Activated T-cell treated with anti-CD3 and anti-CD28 coated beads, Interleukin-2, amount 50 U/mL, for 72 hours (primary cell): Measurements from ENCODE around the gene VAV2. TPM values are rescaled to one million over a fixed set of nuclear protein-coding genes. Genes with fewer than 3 reads are reported as not detected.

Source experiments
- ATAC-seq, 2 donors: fragments of 150-1000 bp; cut with Tn5 transposase; replicated peaks in 1 of 2; 2 replicates each; pipeline ENCODE4 v1.10.0; 2021; ENCODE audit warnings: moderate library complexity in 2 of 2, mild to moderate bottlenecking in 1 of 2
- DNase-seq, 2 donors: peaks; one replicate each; pipeline ENCODE4 v3.0.0; 2021 to 2022; ENCODE audit warnings: mixed read lengths in 1 of 2
- H3K27ac Mint-ChIP-seq: one replicate; pipeline ENCODE4 v1.8.0; 2022; ENCODE audit warnings: mild to moderate bottlenecking, moderate library complexity, mixed read lengths
- H3K27me3 Mint-ChIP-seq: one replicate; pipeline ENCODE4 v1.8.0; 2022; ENCODE audit warnings: low read depth, mixed read lengths
- H3K36me3 Mint-ChIP-seq, 2 donors: one replicate each; pipeline ENCODE4 v1.8.0; 2022; ENCODE audit warnings: mixed read lengths in 2 of 2, mild to moderate bottlenecking in 1 of 2; ENCODE audit not compliant: insufficient read depth in 2 of 2
- H3K4me1 Mint-ChIP-seq: one replicate; pipeline ENCODE4 v1.8.0; 2022; ENCODE audit warnings: low read depth, mixed read lengths
- H3K4me3 Mint-ChIP-seq, 2 donors: one replicate each; pipeline ENCODE4 v1.8.0; 2022; ENCODE audit warnings: mild to moderate bottlenecking in 2 of 2, mixed read lengths in 2 of 2, moderate library complexity in 2 of 2
- H3K9me3 Mint-ChIP-seq, 2 donors: one replicate each; pipeline ENCODE4 v1.8.0; 2022; ENCODE audit warnings: mixed read lengths in 2 of 2
- total RNA-seq, 2 donors: library from RNA; stranded (reverse); gene quantifications; one replicate each; pipeline ENCODE4 v1.2.3, GENCODE V29; 2022

Gene VAV2
- total RNA-seq, 2 donors from 2014 or later: 4.6 to 5.1 TPM

DNA sequence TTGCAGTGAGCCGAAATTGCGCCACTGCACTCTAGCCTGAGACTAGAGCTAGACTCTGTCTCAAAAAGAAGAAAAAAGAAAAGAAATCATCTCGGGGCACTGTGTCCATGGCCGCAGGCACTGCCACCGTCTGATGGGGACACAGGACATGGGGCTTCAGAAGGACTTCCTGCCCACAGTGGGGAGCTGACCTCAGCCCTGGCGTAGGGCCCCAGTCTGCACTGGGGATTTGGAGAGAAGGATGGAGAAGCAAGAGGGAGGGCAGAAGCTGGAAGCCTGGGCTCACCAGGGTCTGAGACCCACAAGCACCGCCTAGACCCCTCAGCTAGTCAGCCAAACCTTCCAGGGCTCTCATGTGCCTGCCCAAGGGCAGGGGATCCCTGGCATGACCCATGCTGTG is 249.9 kb downstream of the VAV2 start:
- no peak for ATAC-seq

DNA sequence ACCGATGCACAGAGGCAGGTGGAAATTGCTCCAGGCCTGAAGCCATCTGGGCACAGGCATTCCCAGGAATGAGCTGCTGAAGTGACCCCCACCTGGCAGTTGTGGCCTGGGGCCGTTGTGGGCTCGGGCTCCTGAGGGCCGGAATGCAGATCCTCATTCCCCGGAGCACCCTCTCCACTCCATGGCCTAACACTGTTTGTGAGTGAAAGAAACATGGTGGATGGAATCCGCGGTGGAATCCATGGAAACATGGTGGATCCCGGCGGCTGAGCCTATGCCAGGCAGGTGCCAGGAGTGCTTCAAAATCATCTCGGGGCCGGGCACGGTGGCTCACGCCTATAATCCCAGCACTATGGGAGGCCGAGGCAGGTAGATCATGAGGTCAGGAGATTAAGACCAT is 250.4 kb downstream of the VAV2 start:
- peaks cover 3% of the 10 kb centered on the region for H3K4me1 Mint-ChIP-seq
- H3K27ac Mint-ChIP-seq: no peak overlapping the region
- ATAC-seq: no peak
- H3K9me3 Mint-ChIP-seq: no peaks in the 10 kb centered on the region
- no peak for DNase-seq
- H3K27me3 Mint-ChIP-seq: peaks cover 13% of the 10 kb centered on the region
- H3K36me3 Mint-ChIP-seq: no peaks in the 10 kb centered on the region
- no peak overlapping the region for H3K4me3 Mint-ChIP-seq

More for the DNA sequence above, 249.9 kb downstream of the VAV2 start:
- Mint-ChIP-seq H3K9me3 (no peaks in the 10 kb centered on the region), H3K27ac (no peak overlapping the region), H3K27me3 (peaks cover 18% of the 10 kb centered on the region), H3K36me3 (no peaks in the 10 kb centered on the region), H3K4me3 (no peak overlapping the region), H3K4me1 (peaks cover 3% of the 10 kb centered on the region)
- DNase-seq: no peak

DNA sequence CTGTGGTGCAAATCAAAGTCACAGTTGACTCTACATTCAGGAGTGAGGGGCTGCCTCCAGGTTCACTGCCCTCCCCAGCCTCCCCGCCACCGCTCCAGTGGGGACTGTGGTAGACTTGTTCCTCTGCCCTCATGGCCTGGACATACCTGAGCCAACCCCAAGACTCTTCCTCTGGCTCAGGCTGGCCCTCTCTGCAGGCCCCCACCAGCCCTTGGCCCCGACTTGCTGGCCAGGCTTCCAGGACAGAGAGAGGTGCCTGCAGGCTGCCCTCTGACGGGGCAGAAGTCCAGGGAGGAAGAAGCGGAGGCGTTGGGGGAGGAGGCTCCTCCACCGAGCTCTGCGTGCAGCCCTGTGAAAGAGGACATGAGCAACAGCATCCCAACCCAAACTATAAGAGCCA is 251.2 kb downstream of the VAV2 start:
- Mint-ChIP-seq H3K27ac (no peak overlapping the region), H3K36me3 (no peaks in the 10 kb centered on the region)

DNA sequence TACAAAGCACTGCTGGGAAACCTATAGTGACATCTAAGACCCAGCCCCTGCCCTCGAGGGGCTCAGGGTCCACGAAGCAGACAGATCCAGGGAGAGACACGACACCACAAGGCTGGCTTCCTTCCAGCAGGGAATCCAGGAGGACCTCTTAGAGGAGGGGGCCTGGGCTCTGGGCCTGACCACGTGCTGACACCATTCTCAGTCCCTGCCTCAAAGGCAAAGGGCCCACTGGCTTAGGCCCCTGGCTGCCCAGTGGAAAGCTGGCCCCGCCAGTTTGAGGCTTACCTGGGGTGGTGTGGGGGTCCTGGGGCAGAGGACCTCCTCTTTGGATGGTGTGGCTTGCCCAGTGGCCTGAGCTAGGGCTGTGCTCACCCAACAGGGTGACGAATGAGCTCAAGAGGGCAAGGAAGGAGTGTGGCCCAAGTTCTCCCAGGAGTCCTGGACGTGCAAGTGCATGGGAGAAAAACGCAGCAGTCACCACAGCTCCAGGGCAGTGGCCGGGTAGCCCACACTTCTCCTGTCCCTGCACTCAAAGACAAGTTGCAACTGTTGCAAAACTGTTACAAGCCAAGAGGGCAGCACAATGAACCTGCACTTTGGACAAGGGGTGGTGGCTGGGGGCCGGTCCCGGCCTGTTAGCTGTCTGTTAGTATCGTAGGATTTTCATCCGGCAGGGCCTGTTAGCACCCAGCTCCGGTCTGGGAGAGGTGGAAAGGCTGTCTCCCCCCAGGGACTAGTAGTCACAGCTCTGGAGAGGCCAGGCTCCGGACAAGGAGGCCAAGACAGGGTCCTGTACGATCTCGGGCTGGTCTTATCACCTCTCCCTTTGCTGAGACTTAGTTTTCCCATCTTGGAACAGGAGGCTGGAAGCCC is 252.5 kb downstream of the VAV2 start:
- no peaks in the 10 kb centered on the region for H3K36me3 Mint-ChIP-seq
- H3K9me3 Mint-ChIP-seq: no peaks in the 10 kb centered on the region
- H3K27ac Mint-ChIP-seq: no peak overlapping the region
- no peak overlapping the region for H3K4me3 Mint-ChIP-seq
- no peaks in the 10 kb centered on the region for H3K27me3 Mint-ChIP-seq
- no peak for DNase-seq
- peaks cover 3% of the 10 kb centered on the region for H3K4me1 Mint-ChIP-seq
- no peak for ATAC-seq

More for the DNA sequence above, 251.2 kb downstream of the VAV2 start:
- Mint-ChIP-seq H3K27me3 (peaks cover 5% of the 10 kb centered on the region), H3K9me3 (no peaks in the 10 kb centered on the region), H3K4me1 (peaks cover 3% of the 10 kb centered on the region), H3K4me3 (no peak overlapping the region)
- no peak for DNase-seq
- ATAC-seq: no peak

DNA sequence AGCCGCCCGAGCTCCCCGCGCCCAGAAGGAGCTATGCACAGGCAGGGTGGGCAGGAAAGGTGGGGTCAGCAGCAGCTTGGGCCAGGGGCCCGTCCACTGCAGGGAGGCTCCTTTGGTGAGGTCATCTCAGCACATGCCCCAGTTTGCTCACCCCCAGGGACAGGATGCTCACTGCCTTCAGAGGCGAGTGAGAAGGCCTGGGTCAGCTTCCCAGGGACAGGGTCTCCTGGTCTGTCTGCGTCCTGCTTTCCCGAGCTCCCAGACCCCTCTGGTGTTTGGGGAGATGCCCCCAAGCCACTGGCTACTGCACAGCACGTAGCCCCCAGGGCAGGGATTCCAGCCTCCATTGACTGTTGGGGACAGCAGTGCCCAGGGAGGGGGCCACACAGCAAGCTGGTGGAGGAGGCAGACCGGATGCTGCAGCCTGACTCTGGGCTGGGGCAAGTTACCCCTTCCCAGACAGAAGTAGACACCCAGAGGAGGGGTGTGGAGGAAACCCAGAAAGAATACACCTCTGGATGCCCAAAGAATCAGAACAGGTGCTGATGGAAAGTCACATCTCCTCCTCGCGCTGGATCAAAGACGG is 253.4 kb downstream of the VAV2 start:
- peaks cover 3% of the 10 kb centered on the region for H3K4me1 Mint-ChIP-seq
- ATAC-seq (no peak), DNase-seq (no peak)
- no peak overlapping the region for H3K27ac Mint-ChIP-seq
- H3K9me3 Mint-ChIP-seq: no peaks in the 10 kb centered on the region
- H3K36me3 Mint-ChIP-seq: no peaks in the 10 kb centered on the region
- no peaks in the 10 kb centered on the region for H3K27me3 Mint-ChIP-seq
- H3K4me3 Mint-ChIP-seq: peak overlapping the region; percentile 46 to 61

DNA sequence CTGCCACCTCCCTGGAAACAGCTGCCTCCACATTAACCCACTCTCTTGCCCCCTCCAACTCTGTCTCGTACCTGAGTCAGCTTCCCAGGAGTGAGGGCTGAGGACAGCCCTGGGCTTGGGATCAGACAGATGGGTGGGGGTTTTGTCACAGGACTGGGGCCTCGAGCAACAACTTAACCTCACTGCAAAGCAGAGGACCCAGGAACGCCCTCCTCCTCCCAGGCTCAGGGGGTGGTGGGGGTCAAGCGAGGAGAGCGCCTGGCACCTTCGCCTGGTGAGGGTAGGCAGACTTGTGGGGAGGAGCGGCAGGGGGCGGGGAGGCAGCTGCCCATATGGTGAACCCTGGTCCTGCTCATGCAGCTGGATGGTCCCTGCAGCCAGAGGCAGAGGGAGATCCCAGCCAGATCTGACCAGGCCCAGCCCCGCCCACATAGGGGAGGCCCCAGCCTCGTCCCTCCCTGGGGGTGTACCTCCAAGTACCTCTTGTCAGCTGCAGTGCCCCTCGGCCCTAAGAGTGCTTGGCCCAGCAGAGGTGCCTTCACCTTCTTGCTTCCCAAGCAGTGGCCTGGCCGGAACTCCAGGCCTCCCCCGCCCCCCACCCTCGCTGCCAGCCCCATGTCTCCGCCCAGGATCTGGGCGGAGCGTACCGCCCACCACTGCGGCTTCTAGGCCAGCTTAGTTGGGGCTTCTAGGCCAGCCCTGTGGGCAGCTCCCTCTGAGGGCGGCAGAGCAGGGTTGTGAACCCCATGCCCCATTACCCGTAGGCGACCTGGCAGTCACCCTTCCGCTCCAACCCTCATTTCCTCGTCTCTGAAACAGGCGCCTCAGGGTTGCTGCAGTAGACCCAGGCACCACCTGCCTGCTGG is 254.1 kb downstream of the VAV2 start, which contains the start of gene SARDH:
TSS of gene SARDH (minus strand) at position 579 of the 866 bp plus-strand sequence. CDS start 4,179 bp downstream, outside the sequence.
- Mint-ChIP-seq H3K9me3 (no peaks in the 10 kb centered on the region), H3K4me3 (peak within 1 kb of the TSS; percentile 46 to 61), H3K27ac (no peak within 1 kb of the TSS)

DNA sequence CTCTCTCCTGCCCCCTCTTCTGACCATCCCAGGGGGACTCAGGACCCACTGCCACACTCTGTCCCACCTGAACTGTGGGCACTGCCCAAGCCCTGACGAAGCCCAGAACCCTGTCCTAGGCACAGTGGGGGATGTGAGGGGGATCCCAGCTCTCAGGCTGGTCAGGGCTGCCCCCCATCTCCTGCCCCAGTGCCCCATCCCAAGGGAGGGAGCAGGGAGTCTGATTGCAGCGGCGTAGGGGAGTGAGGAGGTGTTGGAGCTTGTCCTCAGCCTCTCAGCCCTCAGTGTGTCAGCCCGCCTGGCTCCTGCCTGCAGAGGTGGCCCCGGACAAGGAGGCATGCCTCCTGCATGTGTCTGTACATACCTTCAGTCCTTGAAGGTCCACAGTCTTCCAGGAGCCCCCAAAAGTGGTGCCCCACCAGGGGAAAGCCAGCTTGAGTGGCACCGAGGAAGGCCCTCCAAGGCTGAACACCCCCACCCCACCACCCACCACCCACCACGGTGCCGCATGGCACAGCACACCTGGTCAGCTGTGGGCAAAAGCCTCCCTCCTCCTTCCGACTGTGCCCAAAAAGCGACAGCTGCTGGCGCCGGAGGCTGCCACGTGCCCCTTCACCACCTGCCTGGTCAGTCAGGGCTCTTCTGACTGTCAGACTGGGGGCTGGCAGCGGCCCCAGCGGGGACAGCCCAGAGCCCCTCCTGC is 254.9 kb downstream of the VAV2 start:
- H3K4me3 Mint-ChIP-seq: no peak overlapping the region
- peaks cover 3% of the 10 kb centered on the region for H3K4me1 Mint-ChIP-seq
- no peak overlapping the region for H3K27ac Mint-ChIP-seq
- DNase-seq (no peak), ATAC-seq (no peak)
- no peaks in the 10 kb centered on the region for H3K36me3 Mint-ChIP-seq
- no peaks in the 10 kb centered on the region for H3K27me3 Mint-ChIP-seq
- H3K9me3 Mint-ChIP-seq: no peaks in the 10 kb centered on the region

More for the DNA sequence above, 254.1 kb downstream of the VAV2 start, which contains the start of gene SARDH:
- Mint-ChIP-seq H3K36me3 (no peaks in the 10 kb centered on the region), H3K27me3 (no peaks in the 10 kb centered on the region), H3K4me1 (peaks cover 3% of the 10 kb centered on the region)
- peak; percentile 40 to 61 for DNase-seq
- peak; percentile 83 to 88 for ATAC-seq

DNA sequence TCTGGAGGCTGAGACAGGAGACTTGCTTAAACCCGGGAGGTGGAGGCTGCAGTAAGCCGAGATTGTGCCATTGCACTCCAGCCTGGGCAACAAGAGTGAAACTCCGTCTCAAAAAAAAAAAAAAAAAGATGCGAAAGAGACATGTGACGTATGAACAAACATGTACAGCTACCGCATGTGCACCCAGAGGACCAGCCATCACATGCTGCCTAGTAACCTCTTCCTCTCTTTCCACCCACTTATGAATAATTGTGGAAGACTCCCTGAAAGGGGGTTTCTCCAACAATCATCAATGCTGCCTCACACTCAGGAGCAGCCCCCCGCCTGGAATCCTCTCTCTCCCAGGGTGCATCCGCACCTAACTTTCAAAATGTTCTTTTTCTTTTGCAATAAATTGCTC is 256.2 kb downstream of the VAV2 start:
- H3K9me3 Mint-ChIP-seq: no peaks in the 10 kb centered on the region
- no peak for ATAC-seq
- no peak overlapping the region for H3K27ac Mint-ChIP-seq
- peaks cover 3% of the 10 kb centered on the region for H3K4me1 Mint-ChIP-seq
- no peaks in the 10 kb centered on the region for H3K27me3 Mint-ChIP-seq
- H3K4me3 Mint-ChIP-seq: no peak overlapping the region
- H3K36me3 Mint-ChIP-seq: no peaks in the 10 kb centered on the region
- DNase-seq: no peak

DNA sequence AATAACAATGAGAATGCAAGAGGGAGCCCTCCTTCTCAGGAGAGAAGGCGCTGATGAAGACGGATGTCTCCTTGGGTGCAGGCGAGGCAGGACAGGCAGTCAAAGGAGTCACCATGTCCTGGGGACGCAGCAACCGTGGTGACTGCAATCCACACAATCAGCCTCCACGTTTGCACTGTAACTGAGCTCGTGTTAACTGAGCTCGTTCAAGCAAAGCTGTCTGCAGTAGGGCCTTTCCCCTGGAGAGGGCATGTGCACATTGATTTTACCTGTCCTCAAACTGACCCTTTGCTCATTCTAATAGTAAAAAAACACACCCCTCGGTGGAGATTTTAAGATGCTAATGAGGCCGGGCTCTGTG is 256.7 kb downstream of the VAV2 start:
- no peak overlapping the region for H3K27ac Mint-ChIP-seq
- H3K36me3 Mint-ChIP-seq: no peaks in the 10 kb centered on the region
- ATAC-seq (no peak), DNase-seq (no peak)
- no peaks in the 10 kb centered on the region for H3K9me3 Mint-ChIP-seq
- H3K4me1 Mint-ChIP-seq: peaks cover 3% of the 10 kb centered on the region
- H3K27me3 Mint-ChIP-seq: no peaks in the 10 kb centered on the region
- H3K4me3 Mint-ChIP-seq: no peak overlapping the region

DNA sequence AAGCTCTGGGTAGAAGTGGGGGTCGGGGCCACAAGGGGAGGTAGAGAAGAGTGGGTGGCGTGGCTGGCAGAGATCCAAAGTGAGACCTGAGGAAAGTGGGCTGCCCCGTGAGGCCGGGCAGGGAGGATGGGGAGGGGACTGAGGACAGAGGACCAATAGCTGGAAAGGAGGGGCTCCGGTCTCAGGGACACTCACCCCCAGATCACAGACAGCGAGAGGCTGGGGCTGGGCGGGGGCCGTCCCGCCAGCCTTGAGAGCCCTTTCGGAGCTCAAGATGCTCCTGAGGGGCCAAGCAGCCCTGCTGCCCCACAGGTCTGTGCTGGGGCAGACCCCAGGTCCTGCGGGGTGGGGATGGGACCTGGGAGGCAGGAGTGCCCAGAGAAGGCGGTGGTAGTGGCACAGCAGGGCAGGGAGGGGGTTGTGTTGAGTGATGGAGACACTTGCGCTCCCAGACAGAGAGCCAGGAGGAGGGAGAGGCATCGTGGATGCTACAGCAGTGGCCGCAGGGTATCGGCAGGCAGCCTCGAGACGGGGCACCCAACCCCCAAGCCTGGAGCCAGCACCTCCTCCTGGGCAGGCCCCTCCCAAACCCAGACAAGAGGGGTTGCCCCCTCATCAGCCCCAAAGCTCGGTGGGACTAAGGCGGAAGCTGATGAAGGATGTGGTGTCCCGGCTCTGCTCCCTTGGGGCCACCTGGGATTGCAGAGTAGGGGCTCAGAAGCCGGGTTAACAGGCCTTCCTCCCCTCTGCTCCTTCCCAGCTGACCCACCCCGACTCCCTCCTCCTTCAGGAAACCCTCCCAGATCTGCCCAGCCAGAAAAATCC is 257.3 kb downstream of the VAV2 start:
- no peak overlapping the region for H3K4me3 Mint-ChIP-seq
- ATAC-seq (no peak), DNase-seq (no peak)
- no peaks in the 10 kb centered on the region for H3K36me3 Mint-ChIP-seq
- no peak overlapping the region for H3K27ac Mint-ChIP-seq
- H3K9me3 Mint-ChIP-seq: no peaks in the 10 kb centered on the region
- H3K27me3 Mint-ChIP-seq: no peaks in the 10 kb centered on the region
- H3K4me1 Mint-ChIP-seq: peaks cover 3% of the 10 kb centered on the region

DNA sequence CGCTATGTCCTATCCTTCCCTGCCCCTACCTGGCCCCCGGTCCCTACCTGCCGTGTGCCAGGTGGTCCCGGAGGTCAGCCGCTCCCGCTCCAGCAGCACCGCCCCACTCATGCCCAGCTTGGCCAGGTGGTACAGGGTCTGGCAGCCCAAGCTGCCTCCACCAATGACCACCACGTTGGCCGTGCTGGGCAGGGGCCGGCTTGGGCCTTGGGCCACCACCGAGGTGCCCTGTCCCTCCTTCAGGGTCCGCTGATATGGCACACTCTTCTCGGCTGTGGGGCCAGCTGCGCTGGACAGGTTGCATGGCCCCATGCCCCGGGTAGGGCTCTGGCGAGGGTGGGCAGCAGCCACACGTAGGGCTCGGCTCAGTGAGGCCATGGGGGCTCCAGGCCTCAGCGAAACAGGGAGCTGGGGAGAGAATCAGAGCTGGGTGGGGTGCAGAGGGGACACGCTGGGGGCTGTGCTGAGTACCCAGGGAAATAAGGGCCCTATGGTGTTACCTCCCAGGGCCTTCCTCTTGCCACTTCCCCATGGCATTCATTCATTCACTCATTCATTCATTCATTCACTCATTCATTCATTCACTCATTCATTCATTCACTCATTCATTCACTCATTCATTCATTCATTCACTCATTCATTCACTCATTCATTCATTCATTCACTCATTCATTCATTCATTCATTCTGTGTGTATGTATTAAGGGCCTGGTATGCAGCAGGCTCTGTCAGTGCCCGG is 258.2 kb downstream of the VAV2 start:
- no peaks in the 10 kb centered on the region for H3K9me3 Mint-ChIP-seq
- no peaks in the 10 kb centered on the region for H3K36me3 Mint-ChIP-seq
- peaks cover 3% of the 10 kb centered on the region for H3K4me1 Mint-ChIP-seq
- H3K4me3 Mint-ChIP-seq: no peak overlapping the region
- H3K27me3 Mint-ChIP-seq: no peaks in the 10 kb centered on the region
- DNase-seq (no peak), ATAC-seq (no peak)
- no peak overlapping the region for H3K27ac Mint-ChIP-seq
